Activated B cell treated with CpG ODN at 0.5 μM for 24 hours (primary cell): ENCODE results near the gene SNRK. TPM values are rescaled to one million over a fixed set of nuclear protein-coding genes. Genes with fewer than 3 reads are reported as not detected.

ENCODE experiments used
- ATAC-seq: fragments of 200-7000 bp; cut with Tn5 transposase; one replicate; pipeline ENCODE4 v1.10.0; 2021; ENCODE audit warnings: low read depth, mild to moderate bottlenecking, moderate library complexity
- CTCF ChIA-PET: fragments of 350-600 bp; sonication (Branson Sonifier 250); formaldehyde crosslinking; loops from one replicate; lab custom pipeline; 2021; ENCODE audit warnings: antibody characterized with exemption; lab: Charles Lee
- POLR2A ChIA-PET: fragments of 350-600 bp; sonication (Branson Sonifier 250); formaldehyde crosslinking; loops from one replicate; lab custom pipeline; 2021; ENCODE audit warnings: antibody characterized with exemption; lab: Charles Lee
- DNase-seq: peaks from one replicate; pipeline ENCODE4 v3.0.0; 2022
- H3K27ac Mint-ChIP-seq: one replicate; pipeline ENCODE4 v1.8.0; 2020; ENCODE audit warnings: mixed read lengths
- H3K27me3 Mint-ChIP-seq: one replicate; pipeline ENCODE4 v1.8.0; 2021; ENCODE audit warnings: mixed read lengths
- H3K36me3 Mint-ChIP-seq: one replicate; pipeline ENCODE4 v1.8.0; 2021; ENCODE audit warnings: low read depth, mixed read lengths
- H3K4me1 Mint-ChIP-seq: one replicate; pipeline ENCODE4 v1.8.0; 2021; ENCODE audit warnings: mixed read lengths
- H3K4me3 Mint-ChIP-seq: one replicate; pipeline ENCODE4 v1.8.0; 2020; ENCODE audit warnings: mild to moderate bottlenecking, mixed read lengths
- H3K9me3 Mint-ChIP-seq: one replicate; pipeline ENCODE4 v1.8.0; 2020; ENCODE audit warnings: mixed read lengths
- CTCF ChIP-seq: fragments of 200-600 bp; IDR thresholded peaks from one replicate; pipeline ENCODE4 v1.8.0; 2022; ENCODE audit warnings: antibody characterized with exemption, mild to moderate bottlenecking
- intact Hi-C: fragments of 100-400 bp; cut with micrococcal nuclease; formaldehyde crosslinking; loops from one replicate; pipeline ENCODE4 v1.15.1; 2024
- total RNA-seq: library from RNA; stranded (reverse); gene quantifications from 2 replicates; pipeline ENCODE4 v1.2.3, GENCODE V29; 2022

Gene SNRK
- total RNA-seq, 1 donor from 2014 or later, result 31.1 TPM

- ATAC-seq, result no peak
- POLR2A ChIA-PET, result no interaction called here
These were observed 40.7 kb downstream of the SNRK start for GRCh38 chr3:43326891-43327581.

GRCh38 chr3:43327582-43327979 is 41.2 kb downstream of the SNRK start:
- ChIA-PET CTCF (no interaction called here), POLR2A (no interaction called here)
- H3K27ac Mint-ChIP-seq, result peak overlapping the region; percentile 76

More at GRCh38 chr3:43326891-43327581, 40.7 kb downstream of the SNRK start:
- no peaks in the 10 kb centered on the region for H3K27me3 Mint-ChIP-seq
- intact Hi-C loops, result loop anchor here (5.0 kb wide), 1 partner anchor 80 kb away; no protein-coding TSS in a partner anchor
- H3K4me3 Mint-ChIP-seq, result no peak overlapping the region
- no peak for TF ChIP-seq CTCF
- H3K36me3 Mint-ChIP-seq, result peaks cover 13% of the 10 kb centered on the region
- CTCF ChIA-PET, result no interaction called here
- H3K9me3 Mint-ChIP-seq, result no peaks in the 10 kb centered on the region
- peak overlapping the region; percentile 76 for H3K27ac Mint-ChIP-seq
- peaks cover 55% of the 10 kb centered on the region for H3K4me1 Mint-ChIP-seq
- DNase-seq, result no peak

GRCh38 chr3:43328653-43329052 is 42.3 kb downstream of the SNRK start:
- CTCF ChIA-PET, result no interaction called here
- Mint-ChIP-seq H3K36me3 (peaks cover 26% of the 10 kb centered on the region), H3K27ac (peak overlapping the region; percentile 5), H3K4me1 (peaks cover 58% of the 10 kb centered on the region), H3K27me3 (no peaks in the 10 kb centered on the region), H3K4me3 (no peak overlapping the region), H3K9me3 (no peaks in the 10 kb centered on the region)
- TF ChIP-seq CTCF, result no peak
- no peak for ATAC-seq
- POLR2A ChIA-PET, result no interaction called here
- DNase-seq, result no peak
- intact Hi-C loops, result loop anchor here (5.0 kb wide), 1 partner anchor 81 kb away; no protein-coding TSS in a partner anchor

More at GRCh38 chr3:43327582-43327979, 41.2 kb downstream of the SNRK start:
- no peak for DNase-seq
- H3K4me3 Mint-ChIP-seq, result no peak overlapping the region
- intact Hi-C loops, result loop anchor here (5.0 kb wide), 1 partner anchor 80 kb away; no protein-coding TSS in a partner anchor
- no peak for TF ChIP-seq CTCF
- H3K36me3 Mint-ChIP-seq, result peaks cover 19% of the 10 kb centered on the region
- no peaks in the 10 kb centered on the region for H3K27me3 Mint-ChIP-seq
- no peak for ATAC-seq
- peaks cover 55% of the 10 kb centered on the region for H3K4me1 Mint-ChIP-seq
- H3K9me3 Mint-ChIP-seq, result no peaks in the 10 kb centered on the region

- CTCF ChIA-PET, result no interaction called here
- POLR2A ChIA-PET, result no interaction called here
- peaks cover 38% of the 10 kb centered on the region for H3K4me1 Mint-ChIP-seq
- H3K9me3 Mint-ChIP-seq, result peaks cover 10% of the 10 kb centered on the region
- no peak overlapping the region for H3K27ac Mint-ChIP-seq
- no peak overlapping the region for H3K4me3 Mint-ChIP-seq
- H3K36me3 Mint-ChIP-seq, result peaks cover 43% of the 10 kb centered on the region
- intact Hi-C loops, result no loop called here
- TF ChIP-seq CTCF, result no peak
- DNase-seq (no peak), ATAC-seq (no peak)
- H3K27me3 Mint-ChIP-seq, result no peaks in the 10 kb centered on the region
These were observed 44.6 kb downstream of the SNRK start for GRCh38 chr3:43330981-43331380.

GRCh38 chr3:43331381-43331780 is 45.0 kb downstream of the SNRK start:
- ATAC-seq, result no peak

More at GRCh38 chr3:43331381-43331780, 45.0 kb downstream of the SNRK start:
- Mint-ChIP-seq H3K9me3 (peaks cover 13% of the 10 kb centered on the region), H3K4me3 (no peak overlapping the region), H3K27ac (no peak overlapping the region), H3K36me3 (peaks cover 47% of the 10 kb centered on the region), H3K4me1 (peaks cover 34% of the 10 kb centered on the region), H3K27me3 (no peaks in the 10 kb centered on the region)
- DNase-seq, result no peak
- ChIA-PET CTCF (no interaction called here), POLR2A (no interaction called here)
- intact Hi-C loops, result no loop called here
- TF ChIP-seq CTCF, result no peak
